Uterus (tissue), 4 donors: ENCODE data around the gene CD109. TPM values are rescaled to one million over a fixed set of nuclear protein-coding genes. Genes with fewer than 3 reads are reported as not detected.

Experiments
- DNase-seq, 2 donors: peaks; one replicate each; pipeline ENCODE4 v3.0.0-alpha.2; 2019 to 2020
- H3K27ac ChIP-seq, 2 donors: fragments of 200-600 bp; sonication (generic); 1 replicate in 1 of 2; 2 replicates in 1 of 2; pipeline ENCODE4 v1.5.1; 2016 to 2018
- H3K27me3 ChIP-seq, 2 donors: fragments of 200-600 bp; sonication (generic); one replicate each; pipeline ENCODE4 v1.5.1; 2018 to 2019; ENCODE audit warnings: control low read depth in 1 of 2
- H3K36me3 ChIP-seq, 2 donors: fragments of 200-600 bp; sonication (generic); one replicate each; pipeline ENCODE4 v1.5.1; 2019; ENCODE audit warnings: control low read depth in 1 of 2
- H3K4me1 ChIP-seq, 2 donors: fragments of 200-600 bp; sonication (generic); one replicate each; pipeline ENCODE4 v1.5.1; 2018 to 2019; ENCODE audit warnings: control low read depth in 1 of 2
- H3K4me3 ChIP-seq, 2 donors: fragments of 200-600 bp; sonication (generic); 1 replicate in 1 of 2; 2 replicates in 1 of 2; pipeline ENCODE4 v1.5.1; 2018 to 2019; ENCODE audit warnings: mild to moderate bottlenecking in 1 of 2
- H3K9me3 ChIP-seq, 2 donors: fragments of 200-600 bp; sonication (generic); one replicate each; pipeline ENCODE4 v1.5.1; 2019; ENCODE audit warnings: control low read depth in 1 of 2
- POLR2A ChIP-seq, 2 donors: fragments of 450-650 bp; IDR thresholded peaks; one replicate each; pipeline ENCODE4 v1.6.1; 2016; ENCODE audit warnings: antibody characterized with exemption in 2 of 2, mild to moderate bottlenecking in 1 of 2, moderate library complexity in 1 of 2
- intact Hi-C: fragments of 100-400 bp; cut with DNase I; formaldehyde crosslinking; loops from one replicate; pipeline ENCODE4 v1.15.1; 2023; ENCODE audit warnings: low total_unique reads
- total RNA-seq, 4 donors: library from RNA; depleted of rRNA in 3 of 4; stranded (reverse); fragments of >200 nt in 3 of 4; gene quantifications; one replicate each; pipeline versions ENCODE4 v1.1.0 to v1.2.4, GENCODE V29; 2014 to 2023
- TF ChIP-seq, protein P1 (sequence below), 4 experiments: fragments of 200-600 bp in 2 of 4; fragments of 450-650 bp in 2 of 4; sonication (generic) in 2 of 4; IDR thresholded peaks; one replicate each; pipeline ENCODE4 v1.5.1; 2016 to 2019; ENCODE audit warnings: antibody characterized with exemption in 4 of 4, mild to moderate bottlenecking in 2 of 4, moderate library complexity in 1 of 4
- donor health status: DM: yes; HTN: yes; CAD: no.

CD109 gene
- total RNA-seq, 4 donors from 2014 or later: 26.6 to 59.0 (median 36.8) TPM

DNA sequence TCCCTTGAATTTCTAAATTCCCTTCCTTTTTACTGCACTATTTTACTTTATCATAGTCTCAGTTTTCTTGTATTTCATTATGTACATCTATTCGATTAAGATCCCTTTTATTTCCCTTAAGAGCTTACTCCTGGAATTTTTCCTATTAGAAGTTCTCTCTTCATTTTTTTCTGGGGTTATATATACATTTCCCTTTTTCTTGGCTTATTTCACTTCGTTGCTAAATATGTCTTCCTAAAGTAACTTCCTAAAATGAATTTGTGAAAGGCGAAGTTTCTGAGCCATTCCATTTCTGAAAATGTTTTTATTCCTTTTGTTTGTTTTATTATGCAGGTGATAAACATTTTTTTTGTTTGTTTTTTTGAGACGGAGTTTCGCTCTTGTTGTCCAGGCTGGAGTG lies 5.9 kb upstream of the CD109 start:
- intact Hi-C loops: no loop called here
- H3K9me3 ChIP-seq: no peaks in the 10 kb centered on the region
- TF ChIP-seq, protein P1, sequence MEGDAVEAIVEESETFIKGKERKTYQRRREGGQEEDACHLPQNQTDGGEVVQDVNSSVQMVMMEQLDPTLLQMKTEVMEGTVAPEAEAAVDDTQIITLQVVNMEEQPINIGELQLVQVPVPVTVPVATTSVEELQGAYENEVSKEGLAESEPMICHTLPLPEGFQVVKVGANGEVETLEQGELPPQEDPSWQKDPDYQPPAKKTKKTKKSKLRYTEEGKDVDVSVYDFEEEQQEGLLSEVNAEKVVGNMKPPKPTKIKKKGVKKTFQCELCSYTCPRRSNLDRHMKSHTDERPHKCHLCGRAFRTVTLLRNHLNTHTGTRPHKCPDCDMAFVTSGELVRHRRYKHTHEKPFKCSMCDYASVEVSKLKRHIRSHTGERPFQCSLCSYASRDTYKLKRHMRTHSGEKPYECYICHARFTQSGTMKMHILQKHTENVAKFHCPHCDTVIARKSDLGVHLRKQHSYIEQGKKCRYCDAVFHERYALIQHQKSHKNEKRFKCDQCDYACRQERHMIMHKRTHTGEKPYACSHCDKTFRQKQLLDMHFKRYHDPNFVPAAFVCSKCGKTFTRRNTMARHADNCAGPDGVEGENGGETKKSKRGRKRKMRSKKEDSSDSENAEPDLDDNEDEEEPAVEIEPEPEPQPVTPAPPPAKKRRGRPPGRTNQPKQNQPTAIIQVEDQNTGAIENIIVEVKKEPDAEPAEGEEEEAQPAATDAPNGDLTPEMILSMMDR (IDR thresholded peaks at IDR 0.05): no peak
- TF ChIP-seq POLR2A (IDR thresholded peaks at IDR 0.05): no peak

DNA sequence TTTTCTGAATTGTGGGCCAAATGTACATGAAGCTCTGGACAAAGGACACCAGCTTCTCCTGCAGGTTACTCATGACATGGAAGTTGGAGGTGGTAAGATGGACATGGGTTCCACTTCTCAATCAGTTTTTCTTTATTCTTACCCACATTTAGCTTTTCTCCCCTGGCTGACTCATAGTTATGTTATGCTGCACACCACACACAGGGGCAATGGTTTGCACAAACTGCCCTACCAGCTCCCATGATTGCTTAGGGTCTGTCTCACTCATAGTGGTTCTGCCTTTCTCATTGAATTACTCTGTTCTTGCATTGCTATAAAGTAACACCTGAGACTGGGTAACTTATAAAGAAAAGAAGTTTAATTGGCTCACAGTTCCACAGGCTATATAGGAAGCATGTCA lies 4.5 kb upstream of the CD109 start:
- H3K27ac ChIP-seq: no peak overlapping the region
- no peak for TF ChIP-seq POLR2A (IDR thresholded peaks at IDR 0.05)
- TF ChIP-seq, protein P1 (IDR thresholded peaks at IDR 0.05): no peak
- H3K4me1 ChIP-seq: no peaks in the 10 kb centered on the region
- DNase-seq: no peak
- no peaks in the 10 kb centered on the region for H3K36me3 ChIP-seq
- H3K4me3 ChIP-seq: no peak overlapping the region
- no peaks in the 10 kb centered on the region for H3K9me3 ChIP-seq
- no peaks in the 10 kb centered on the region for H3K27me3 ChIP-seq
- intact Hi-C loops: no loop called here

More for the DNA sequence above, 5.9 kb upstream of the CD109 start:
- Histone ChIP-seq H3K27me3 (no peaks in the 10 kb centered on the region), H3K36me3 (no peaks in the 10 kb centered on the region), H3K4me1 (no peaks in the 10 kb centered on the region), H3K27ac (no peak overlapping the region), H3K4me3 (no peak overlapping the region)
- DNase-seq: no peak

DNA sequence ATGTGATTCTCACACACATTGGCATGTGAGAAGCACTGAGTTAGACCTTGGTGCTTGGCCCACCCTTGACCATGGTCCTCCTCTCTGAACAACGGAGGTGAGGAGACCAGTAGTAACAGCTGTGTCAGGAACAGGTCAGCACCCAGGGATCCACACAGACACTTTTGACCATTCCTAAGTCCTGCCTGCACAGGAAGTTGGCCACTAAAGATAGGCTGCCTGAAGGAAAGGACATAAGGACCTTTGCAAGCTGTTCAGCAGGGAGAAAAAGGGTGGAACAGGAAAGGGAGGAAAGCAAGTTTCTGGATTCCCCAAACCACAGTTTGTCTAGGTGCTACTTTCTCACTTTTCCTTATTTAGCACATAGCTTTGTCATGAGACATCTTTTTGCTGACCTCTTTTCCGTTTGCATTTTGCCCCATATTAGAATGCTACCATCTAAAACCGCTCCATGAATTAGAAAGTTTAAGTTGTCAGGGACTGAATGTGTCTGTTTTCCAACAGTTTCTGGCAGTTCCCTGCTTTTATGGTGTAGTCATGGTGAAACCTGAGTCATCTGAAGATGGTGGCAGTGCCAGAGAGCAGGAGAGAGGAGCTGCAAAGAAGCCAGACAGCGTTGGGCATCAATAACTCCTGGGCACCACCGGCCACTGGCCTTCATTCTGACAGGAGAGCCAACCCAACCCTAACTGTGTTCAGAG lies 1.1 kb upstream of the CD109 start:
- no peak for TF ChIP-seq POLR2A (IDR thresholded peaks at IDR 0.05)
- TF ChIP-seq, protein P1 (IDR thresholded peaks at IDR 0.05): no peak
- peak; percentile 28 to 41 for DNase-seq
- intact Hi-C loops: no loop called here
- H3K27me3 ChIP-seq: no peaks in the 10 kb centered on the region
- H3K36me3 ChIP-seq: no peaks in the 10 kb centered on the region
- no peaks in the 10 kb centered on the region for H3K4me1 ChIP-seq
- no peaks in the 10 kb centered on the region for H3K9me3 ChIP-seq
- H3K4me3 ChIP-seq: peak overlapping the region; percentile 57 to 64
- peak overlapping the region; percentile 95 to 96 for H3K27ac ChIP-seq

DNA sequence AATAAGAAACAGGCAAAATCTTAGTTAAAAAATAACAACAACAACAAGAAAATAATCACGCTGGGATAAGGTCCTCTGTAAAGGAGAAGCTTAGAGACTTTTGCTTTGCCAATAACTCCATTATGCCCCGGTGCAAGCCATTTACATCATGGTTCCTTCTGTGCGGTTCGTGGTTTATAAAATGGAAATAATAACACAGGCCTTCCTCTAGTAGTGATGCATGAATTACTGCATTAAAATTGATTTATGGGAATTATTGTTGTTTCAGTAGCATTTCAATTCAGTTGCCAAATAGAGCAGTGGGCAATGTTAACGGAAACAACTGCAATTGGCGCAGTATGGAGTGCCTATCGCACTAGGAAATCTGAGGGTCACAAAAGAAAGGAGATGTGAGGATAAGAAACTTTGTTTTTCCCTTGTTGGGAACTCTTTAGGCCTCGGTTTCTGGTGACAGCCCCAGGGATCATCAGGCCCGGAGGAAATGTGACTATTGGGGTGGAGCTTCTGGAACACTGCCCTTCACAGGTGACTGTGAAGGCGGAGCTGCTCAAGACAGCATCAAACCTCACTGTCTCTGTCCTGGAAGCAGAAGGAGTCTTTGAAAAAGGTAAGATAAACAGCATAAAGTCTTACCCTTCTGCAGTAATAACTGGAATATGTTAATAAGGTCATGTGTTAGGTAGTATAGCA lies 1.1 kb downstream of the CD109 start:
- Histone ChIP-seq H3K36me3 (no peaks in the 10 kb centered on the region), H3K9me3 (no peaks in the 10 kb centered on the region), H3K4me3 (peak overlapping the region; percentile 57 to 64), H3K27ac (peak overlapping the region; percentile 95 to 96), H3K27me3 (no peaks in the 10 kb centered on the region), H3K4me1 (no peaks in the 10 kb centered on the region)
- DNase-seq: no peak
- TF ChIP-seq, protein P1 (IDR thresholded peaks at IDR 0.05): no peak
- TF ChIP-seq POLR2A (IDR thresholded peaks at IDR 0.05): no peak
- intact Hi-C loops: no loop called here
